Duodenal mucosa (tissue), 2 donors: ENCODE measurements around the gene TMPRSS12.
A peak's percentile ranks its signal among the peaks of the same experiment; 100 is the strongest.
"Not testable (repeated sequence)": the region's sequence is repeated elsewhere in the genome, so short reads cannot be mapped to it uniquely, and the experiment has no call there.

Experiments
- H3K27ac ChIP-seq: one replicate; pipeline ENCODE4 v1.7.0; 2013; ENCODE audit warnings: low read depth, low read length
- H3K27me3 ChIP-seq, 2 donors: one replicate each; pipeline ENCODE4 v1.7.0; 2013; ENCODE audit warnings: low read length in 2 of 2, control low read depth in 1 of 2; ENCODE audit not compliant: insufficient read depth in 2 of 2, control insufficient read depth in 1 of 2
- H3K36me3 ChIP-seq, 2 donors: one replicate each; pipeline ENCODE4 v1.7.0; 2013; ENCODE audit warnings: low read length in 2 of 2, control low read depth in 1 of 2; ENCODE audit not compliant: insufficient read depth in 2 of 2, control insufficient read depth in 1 of 2
- H3K4me1 ChIP-seq, 2 donors: one replicate each; pipeline ENCODE4 v1.7.0; 2013; ENCODE audit warnings: low read length in 2 of 2, control low read depth in 1 of 2; ENCODE audit not compliant: insufficient read depth in 2 of 2, control insufficient read depth in 1 of 2
- H3K4me3 ChIP-seq, 2 donors: one replicate each; pipeline ENCODE4 v1.7.0; 2013; ENCODE audit warnings: low read length in 2 of 2, low read depth in 1 of 2
- H3K9ac ChIP-seq, 2 donors: one replicate each; pipeline ENCODE4 v1.7.0; 2013; ENCODE audit warnings: low read length in 2 of 2, low read depth in 1 of 2
- H3K9me3 ChIP-seq, 2 donors: one replicate each; pipeline ENCODE4 v1.7.0; 2013; ENCODE audit warnings: low read length in 2 of 2, control low read depth in 1 of 2; ENCODE audit not compliant: control insufficient read depth in 1 of 2

TMPRSS12 gene

DNA sequence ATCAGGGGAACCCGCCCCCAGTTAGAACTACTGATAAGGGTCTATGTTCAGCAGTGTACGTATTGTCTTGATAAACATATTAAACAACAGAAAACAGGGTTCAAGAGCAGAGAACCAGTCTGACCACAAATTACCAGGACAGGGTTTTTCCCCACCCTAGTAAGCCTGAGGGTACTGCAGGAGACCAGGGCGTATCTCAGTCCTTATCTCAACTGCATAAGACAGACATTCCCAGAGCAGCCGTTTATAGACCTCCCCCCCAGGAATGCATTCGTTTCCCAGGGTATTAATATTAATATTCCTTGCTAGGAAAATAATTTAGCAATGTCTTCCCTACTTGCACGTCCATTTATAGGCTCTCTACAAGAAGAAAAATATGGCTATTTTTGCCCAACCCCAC is 69.6 kb downstream of the TMPRSS12 start:
- H3K27me3 ChIP-seq, H3K4me3 ChIP-seq, H3K4me1 ChIP-seq, H3K36me3 ChIP-seq, H3K9ac ChIP-seq, H3K27ac ChIP-seq: not testable (repeated sequence)
- peaks cover 16 to 38% of the 10 kb centered on the region in 2 donors for H3K9me3 ChIP-seq

DNA sequence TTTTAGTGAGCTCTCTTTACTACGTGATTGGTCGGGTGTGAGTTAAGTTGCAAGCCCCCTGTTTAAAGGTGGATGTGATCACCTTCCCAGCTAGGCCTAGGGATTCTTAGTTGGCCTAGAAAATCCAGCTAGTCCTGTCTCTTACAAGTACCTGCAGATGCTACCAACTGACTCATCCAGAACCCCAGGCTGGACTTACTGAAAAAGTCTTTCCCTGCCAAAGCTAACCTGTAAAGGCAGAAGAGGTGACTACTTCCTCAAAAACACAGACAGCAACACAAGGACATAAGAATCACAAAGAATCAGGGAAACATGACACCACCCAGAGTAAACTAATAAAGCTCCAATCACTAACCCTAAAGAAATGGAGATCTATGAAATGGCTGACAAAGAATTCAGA is 70.5 kb downstream of the TMPRSS12 start:
- Histone ChIP-seq H3K4me3 (no peak overlapping the region), H3K9ac (no peak overlapping the region), H3K27me3 (no peaks in the 10 kb centered on the region), H3K9me3 (peaks cover 16 to 41% of the 10 kb centered on the region in 2 donors), H3K27ac (no peak overlapping the region), H3K36me3 (no peaks in the 10 kb centered on the region), H3K4me1 (no peaks in the 10 kb centered on the region)

- Histone ChIP-seq H3K9me3 (peaks cover 16 to 41% of the 10 kb centered on the region in 2 donors), H3K27ac (no peak overlapping the region), H3K4me1 (no peaks in the 10 kb centered on the region), H3K27me3 (no peaks in the 10 kb centered on the region), H3K4me3 (no peak overlapping the region), H3K9ac (no peak overlapping the region), H3K36me3 (no peaks in the 10 kb centered on the region)
Observed at GRCh38 chr12:50914872-50915484, 72.3 kb downstream of the TMPRSS12 start.

GRCh38 chr12:50916292-50916691 is 73.6 kb downstream of the TMPRSS12 start:
- no peaks in the 10 kb centered on the region for H3K36me3 ChIP-seq
- H3K4me1 ChIP-seq: no peaks in the 10 kb centered on the region
- H3K4me3 ChIP-seq: no peak overlapping the region
- no peak overlapping the region for H3K9ac ChIP-seq
- H3K27ac ChIP-seq: no peak overlapping the region
- no peaks in the 10 kb centered on the region for H3K27me3 ChIP-seq
- peaks cover 15 to 41% of the 10 kb centered on the region in 2 donors for H3K9me3 ChIP-seq

DNA sequence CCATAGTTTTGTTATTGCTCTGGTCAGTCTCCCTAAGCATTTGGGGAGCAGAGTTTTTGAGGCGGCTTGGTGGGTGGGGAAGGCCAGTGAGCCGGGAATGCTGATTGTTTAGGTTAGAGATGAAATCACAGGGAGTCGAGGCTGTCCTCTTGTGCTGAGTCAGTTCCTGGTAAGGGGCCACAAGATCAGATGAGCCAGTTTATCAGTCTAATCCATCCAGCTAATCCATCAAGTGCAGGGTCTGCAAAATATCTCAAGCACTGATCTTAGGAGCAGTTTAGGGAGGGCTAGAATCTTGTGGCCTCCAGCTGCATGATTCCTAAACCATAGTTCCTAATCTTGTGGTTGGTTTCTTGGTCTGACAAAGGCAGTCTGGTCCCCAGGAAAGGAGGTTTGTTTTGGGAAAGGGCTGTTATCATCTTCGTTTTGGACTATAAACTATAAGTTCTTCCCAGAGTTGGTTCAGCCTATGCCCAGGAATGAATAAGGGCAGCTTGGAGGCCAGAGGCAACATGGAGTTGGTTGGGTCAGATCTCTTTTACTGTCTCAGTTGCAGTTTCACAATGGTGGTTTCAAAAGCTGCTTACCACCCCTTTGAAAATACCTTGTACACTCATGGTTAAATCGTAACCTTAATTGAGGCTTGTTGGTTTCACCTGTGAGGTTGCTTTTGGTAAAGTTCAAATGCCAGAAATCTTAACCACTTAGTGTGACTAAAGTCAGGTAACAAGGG is 76.0 kb downstream of the TMPRSS12 start:
- Histone ChIP-seq H3K27me3 (no peaks in the 10 kb centered on the region), H3K9ac (no peak overlapping the region), H3K4me3 (no peak overlapping the region), H3K9me3 (peaks cover 11 to 22% of the 10 kb centered on the region in 2 donors), H3K4me1 (peaks cover 5 to 17% of the 10 kb centered on the region in 2 donors), H3K36me3 (no peaks in the 10 kb centered on the region), H3K27ac (no peak overlapping the region)

DNA sequence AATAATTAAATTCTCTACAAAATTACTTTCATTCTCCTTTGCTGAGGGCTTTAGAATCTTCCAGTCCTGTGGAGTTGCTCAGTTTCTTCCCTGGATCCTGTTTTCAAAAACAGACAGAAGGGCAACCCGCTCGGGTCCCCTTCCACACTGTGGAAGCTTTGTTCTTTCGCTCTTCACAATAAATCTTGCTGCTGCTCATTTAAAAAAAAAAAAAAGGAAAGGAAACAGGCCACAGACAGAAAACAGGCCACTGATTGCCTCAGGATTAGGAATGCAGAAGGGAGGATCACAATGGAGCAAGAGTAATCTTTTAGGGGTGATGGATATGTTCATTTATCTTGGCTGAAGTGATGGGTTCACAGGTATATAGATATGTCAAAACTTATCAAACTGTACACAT is 80.1 kb downstream of the TMPRSS12 start:
- Histone ChIP-seq H3K27me3 (no peaks in the 10 kb centered on the region), H3K4me1 (peaks cover 5 to 26% of the 10 kb centered on the region in 2 donors), H3K36me3 (no peaks in the 10 kb centered on the region), H3K9me3 (peaks cover 0 to 3% of the 10 kb centered on the region in 2 donors), H3K27ac (peak overlapping the region; percentile 43), H3K9ac (no peak overlapping the region), H3K4me3 (no peak overlapping the region)

GRCh38 chr12:50923361-50924130 is 80.8 kb downstream of the TMPRSS12 start:
- Histone ChIP-seq H3K9ac (peak overlapping the region; percentile 38 to 46), H3K4me3 (peak overlapping the region; percentile 91 to 99), H3K4me1 (peaks cover 11 to 32% of the 10 kb centered on the region in 2 donors), H3K36me3 (no peaks in the 10 kb centered on the region), H3K27ac (peak overlapping the region; percentile 59), H3K9me3 (no peaks in the 10 kb centered on the region), H3K27me3 (no peaks in the 10 kb centered on the region)

- peaks cover 12 to 35% of the 10 kb centered on the region in 2 donors for H3K4me1 ChIP-seq
- H3K9me3 ChIP-seq: no peaks in the 10 kb centered on the region
- no peaks in the 10 kb centered on the region for H3K27me3 ChIP-seq
- no peaks in the 10 kb centered on the region for H3K36me3 ChIP-seq
- H3K27ac ChIP-seq: peak overlapping the region; percentile 59
- H3K4me3 ChIP-seq: peak overlapping the region; percentile 91 to 99
- peak overlapping the region; percentile 46 to 90 for H3K9ac ChIP-seq
Observed at GRCh38 chr12:50924131-50924438, 81.4 kb downstream of the TMPRSS12 start.

DNA sequence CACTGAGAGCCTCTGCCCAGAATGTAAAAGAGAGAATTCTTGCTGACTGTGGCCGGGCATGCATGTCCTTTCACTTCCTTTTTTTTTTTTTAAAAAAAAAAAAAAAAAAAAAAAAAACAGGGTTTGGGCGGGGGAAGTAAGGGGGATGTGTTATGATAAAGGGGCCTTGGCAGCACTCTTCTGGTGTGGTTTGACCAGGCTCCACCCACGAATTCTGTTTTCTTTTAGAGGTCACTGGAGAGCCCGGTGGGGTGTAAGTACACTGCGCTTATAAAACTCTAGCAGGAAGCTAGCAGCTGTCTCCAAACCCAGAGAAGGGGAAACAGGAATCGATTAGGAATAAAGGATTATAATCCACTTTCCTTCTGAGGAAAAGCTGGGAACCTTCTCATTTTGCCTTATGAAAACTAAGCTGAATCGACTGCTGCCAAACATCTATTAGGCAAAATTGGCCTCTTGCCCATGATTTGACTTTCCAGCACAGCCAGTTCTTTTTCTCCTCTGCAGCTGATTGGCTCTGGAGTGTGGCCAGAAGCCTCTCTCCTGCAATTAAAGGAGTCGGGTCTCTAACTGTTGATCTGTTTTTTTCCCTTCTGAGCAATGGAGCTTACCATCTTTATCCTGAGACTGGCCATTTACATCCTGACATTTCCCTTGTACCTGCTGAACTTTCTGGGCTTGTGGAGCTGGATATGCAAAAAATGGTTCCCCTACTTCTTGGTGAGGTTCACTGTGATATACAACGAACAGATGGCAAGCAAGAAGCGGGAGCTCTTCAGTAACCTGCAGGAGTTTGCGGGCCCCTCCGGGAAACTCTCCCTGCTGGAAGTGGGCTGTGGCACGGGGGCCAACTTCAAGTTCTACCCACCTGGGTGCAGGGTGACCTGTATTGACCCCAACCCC is 82.0 kb downstream of the TMPRSS12 start:
- H3K27ac ChIP-seq: peak overlapping the region; percentile 59
- H3K27me3 ChIP-seq: no peaks in the 10 kb centered on the region
- peak overlapping the region; percentile 91 to 99 for H3K4me3 ChIP-seq
- peak overlapping the region; percentile 72 to 90 for H3K9ac ChIP-seq
- H3K9me3 ChIP-seq: no peaks in the 10 kb centered on the region
- H3K4me1 ChIP-seq: peaks cover 12 to 38% of the 10 kb centered on the region in 2 donors
- H3K36me3 ChIP-seq: peaks cover 0 to 2% of the 10 kb centered on the region in 2 donors
